Measurements from ENCODE around the gene UBE2C.
"Not testable (repeated sequence)": the region's sequence is repeated elsewhere in the genome, so short reads cannot be mapped to it uniquely, and the experiment has no call there.

The UBE2C gene

DNA sequence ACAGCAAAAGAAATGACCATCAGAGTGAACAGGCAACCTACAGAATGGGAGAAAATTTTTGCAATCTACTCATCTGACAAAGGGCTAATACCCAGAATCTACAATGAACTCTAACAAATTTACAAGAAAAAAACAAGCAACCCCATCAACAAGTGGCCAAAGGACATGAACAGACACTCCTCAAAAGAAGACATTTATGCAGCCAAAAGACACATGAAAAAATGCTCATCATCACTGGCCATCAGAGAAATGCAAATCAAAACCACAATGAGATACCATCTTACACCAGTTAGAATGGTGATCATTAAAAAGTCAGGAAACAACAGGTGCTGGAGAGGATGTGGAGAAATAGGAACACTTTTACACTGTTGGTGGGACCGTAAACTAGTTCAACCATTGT is 14.9 kb upstream of the UBE2C start:
- in situ Hi-C loops (cut with HindIII; ENCODE audit: low sequenced_read_pairs): not testable (repeated sequence)

DNA sequence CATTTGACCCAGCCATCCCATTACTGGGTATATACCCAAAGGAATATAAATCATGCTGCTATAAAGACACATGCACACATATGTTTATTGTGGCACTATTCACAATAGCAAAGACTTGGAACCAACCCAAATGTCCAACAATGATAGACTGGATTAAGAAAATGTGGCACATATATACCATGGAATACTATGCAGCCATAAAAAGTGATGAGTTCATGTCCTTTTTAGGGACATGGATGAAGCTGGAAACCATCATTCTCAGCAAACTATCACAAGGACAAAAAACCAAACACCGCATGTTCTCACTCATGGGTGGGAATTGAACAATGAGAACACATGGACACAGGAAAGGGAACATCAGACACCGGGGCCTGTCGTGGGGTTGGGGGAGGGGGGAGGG is 14.5 kb upstream of the UBE2C start:
- in situ Hi-C loops (cut with HindIII; ENCODE audit: low sequenced_read_pairs): not testable (repeated sequence)

DNA sequence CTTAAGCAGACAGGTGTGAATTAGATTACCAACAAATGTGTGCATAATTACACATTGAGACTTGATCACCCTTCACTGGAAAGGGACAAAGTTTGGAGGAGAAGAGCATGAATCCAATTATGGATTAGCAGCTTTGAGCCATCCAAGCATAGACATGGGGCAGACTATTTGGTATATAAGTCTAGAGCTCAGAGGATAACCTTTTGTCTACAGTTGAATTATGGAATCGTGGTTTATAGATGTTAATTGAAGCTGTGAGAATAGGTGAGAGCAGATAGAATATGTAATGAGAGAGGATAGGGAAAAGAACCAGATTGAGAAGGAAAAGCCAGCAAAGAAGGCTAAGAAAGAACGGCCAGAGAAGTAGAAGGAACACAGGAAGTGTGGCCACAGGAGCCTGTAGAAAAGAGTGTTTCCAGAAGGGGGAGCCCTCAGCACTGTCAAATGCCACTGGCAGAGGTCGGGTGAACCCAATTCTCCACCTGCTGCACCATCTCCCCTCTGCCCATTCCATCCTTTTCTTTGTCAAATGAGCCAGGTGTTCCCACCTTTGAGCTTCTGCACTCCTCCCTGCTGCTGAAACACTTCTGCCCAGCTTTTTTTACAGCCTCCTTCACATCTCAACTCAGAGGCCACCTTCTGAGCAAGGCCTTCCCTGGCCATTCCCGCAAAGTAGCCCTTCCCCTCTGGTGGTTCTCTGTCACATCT is 13.4 kb upstream of the UBE2C start:
- in situ Hi-C loops (cut with HindIII; ENCODE audit: low sequenced_read_pairs): no loop called here

DNA sequence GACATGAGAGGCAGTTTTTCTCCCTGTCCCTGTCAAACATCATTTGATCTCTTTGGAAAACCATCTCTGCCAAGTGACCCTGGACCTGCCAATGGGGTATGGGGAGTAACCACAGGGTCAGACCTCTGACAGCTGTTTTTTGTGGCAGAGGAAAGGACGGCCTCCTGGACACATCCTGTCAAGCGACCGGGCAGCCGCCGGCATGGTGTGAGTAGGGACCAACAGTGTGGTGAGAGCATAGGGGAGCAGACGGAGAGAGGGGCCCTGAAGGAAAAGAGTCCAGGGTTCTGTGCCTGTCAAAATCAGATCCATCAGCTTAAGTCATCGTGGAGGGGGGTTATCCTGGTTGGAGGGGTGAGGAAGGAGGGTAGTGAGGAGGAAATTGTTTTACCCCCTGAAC is 10.6 kb upstream of the UBE2C start:
- in situ Hi-C loops (cut with HindIII; ENCODE audit: low sequenced_read_pairs): loop anchor here (25.0 kb wide), 1 partner anchor 135 kb away; the partner anchor contains the start of gene PCIF1

DNA sequence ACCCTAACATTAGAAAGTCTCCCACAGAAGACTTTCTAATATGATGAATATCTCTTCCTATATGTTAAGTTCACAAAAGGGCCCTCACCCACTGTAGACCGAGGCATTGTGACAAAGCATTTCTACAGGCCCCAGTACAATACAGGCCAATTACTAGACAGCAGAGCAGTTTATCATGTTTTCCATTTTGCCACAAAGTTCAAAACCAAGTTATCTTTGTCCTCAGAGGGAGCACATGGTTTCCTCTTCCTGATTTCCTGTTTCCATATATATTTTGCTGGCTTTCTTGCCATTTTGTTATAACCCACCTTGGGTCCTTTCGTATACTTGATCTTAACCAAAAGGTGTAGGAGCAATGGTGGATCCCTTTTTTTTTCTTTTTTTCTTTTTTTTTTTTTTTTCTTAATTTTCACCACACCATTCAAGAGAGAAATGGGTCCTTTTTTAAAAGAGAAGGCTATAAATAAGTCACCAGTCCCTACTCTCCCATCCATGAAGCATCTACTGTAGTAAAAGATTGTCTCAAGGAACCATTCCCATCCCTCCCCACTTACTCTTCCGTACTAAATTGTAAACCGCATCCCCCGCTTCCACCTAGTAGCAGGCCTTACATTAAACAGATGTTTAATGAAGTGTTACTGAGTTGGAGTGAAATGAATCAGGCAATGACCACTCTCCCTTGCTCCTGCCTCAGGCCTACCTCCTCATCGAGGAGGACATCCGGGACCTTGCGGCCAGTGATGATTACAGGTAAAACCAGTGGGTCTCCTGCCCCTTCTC is 2.1 kb upstream of the UBE2C start:
- in situ Hi-C loops (cut with HindIII; ENCODE audit: low sequenced_read_pairs): loop anchor here (25.0 kb wide), 1 partner anchor 127 kb away; the partner anchor contains the start of gene PCIF1

DNA sequence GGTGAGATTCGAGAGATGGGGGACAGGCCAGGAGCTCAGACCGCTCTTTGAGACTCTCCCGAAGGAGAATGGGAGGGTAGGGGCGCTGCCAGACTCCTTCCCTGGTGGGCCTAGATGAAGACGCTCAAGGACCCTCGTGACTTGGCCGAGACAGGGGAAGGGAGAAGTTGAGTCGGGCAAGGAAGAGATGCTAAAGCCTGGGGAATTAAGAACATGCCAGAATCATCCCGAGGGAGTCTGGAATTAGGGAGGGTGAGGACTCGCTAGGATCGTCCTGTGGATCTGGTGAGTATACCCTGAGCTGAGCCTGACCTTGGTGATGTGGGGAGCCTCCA is 529 bp downstream of the UBE2C start:
- in situ Hi-C loops (cut with HindIII; ENCODE audit: low sequenced_read_pairs): loop anchor here (25.0 kb wide), 1 partner anchor 124 kb away; the partner anchor contains the start of gene PCIF1

DNA sequence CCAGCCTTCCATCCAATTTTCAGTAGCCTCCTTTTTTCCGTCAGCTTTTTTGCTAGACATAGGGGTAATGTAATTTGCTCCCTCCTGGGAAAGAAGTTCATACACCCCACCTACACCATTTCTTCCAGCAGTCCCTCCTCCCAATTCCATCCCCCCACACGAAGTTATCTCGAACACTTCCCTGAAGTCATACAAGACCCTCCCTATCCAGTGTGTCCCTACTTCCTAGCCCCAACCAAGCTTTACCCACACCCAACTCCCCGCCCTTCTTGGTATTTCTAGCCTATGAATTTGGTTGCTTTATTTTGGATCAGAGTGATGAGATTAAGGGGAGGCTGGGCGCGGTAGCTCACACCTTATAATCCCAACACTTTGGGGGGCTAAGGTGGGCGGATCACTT is 1.0 kb downstream of the UBE2C start:
- in situ Hi-C loops (cut with HindIII; ENCODE audit: low sequenced_read_pairs): loop anchor here (25.0 kb wide), 1 partner anchor 124 kb away; the partner anchor contains the start of gene PCIF1

DNA sequence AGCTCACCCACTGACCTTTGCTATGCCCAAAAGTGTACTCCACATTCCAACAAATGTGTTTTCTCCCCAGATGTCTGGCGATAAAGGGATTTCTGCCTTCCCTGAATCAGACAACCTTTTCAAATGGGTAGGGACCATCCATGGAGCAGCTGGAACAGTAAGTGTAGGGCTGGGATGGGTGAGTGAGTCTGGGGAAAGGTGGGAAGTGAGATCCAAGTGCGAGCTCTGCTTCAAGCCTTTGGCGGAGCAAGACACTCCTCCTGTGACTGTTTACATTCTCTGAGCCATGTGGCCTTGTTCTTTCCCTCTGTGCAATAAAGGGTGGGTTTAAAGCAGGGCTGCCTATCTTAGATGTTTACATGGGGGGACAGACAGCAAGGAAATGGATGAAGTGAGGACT is 1.9 kb downstream of the UBE2C start:
- in situ Hi-C loops (cut with HindIII; ENCODE audit: low sequenced_read_pairs): loop anchor here (25.0 kb wide), 1 partner anchor 123 kb away; the partner anchor contains the start of gene PCIF1

DNA sequence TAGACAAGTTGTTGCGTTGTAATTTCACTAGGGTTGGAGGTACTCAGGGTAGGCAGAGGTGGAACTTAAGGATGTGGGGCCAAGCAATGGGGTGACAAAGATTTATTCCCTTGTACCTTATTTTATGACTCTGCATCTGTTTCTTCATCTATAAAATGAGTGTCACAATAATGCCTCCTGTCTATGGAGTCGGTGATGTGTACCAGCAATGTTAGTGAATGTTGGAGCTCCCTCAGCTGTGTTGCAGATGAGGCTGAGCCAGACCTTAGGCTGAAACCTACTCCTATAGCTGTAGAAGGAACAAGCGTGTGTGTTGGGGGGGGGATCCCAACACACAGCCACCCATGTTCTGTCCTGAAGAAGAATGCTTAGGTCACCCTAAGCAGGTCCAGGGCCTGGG is 4.5 kb downstream of the UBE2C start:
- in situ Hi-C loops (cut with HindIII; ENCODE audit: low sequenced_read_pairs): loop anchor here (25.0 kb wide), 1 partner anchor 120 kb away; the partner anchor contains the start of gene PCIF1

DNA sequence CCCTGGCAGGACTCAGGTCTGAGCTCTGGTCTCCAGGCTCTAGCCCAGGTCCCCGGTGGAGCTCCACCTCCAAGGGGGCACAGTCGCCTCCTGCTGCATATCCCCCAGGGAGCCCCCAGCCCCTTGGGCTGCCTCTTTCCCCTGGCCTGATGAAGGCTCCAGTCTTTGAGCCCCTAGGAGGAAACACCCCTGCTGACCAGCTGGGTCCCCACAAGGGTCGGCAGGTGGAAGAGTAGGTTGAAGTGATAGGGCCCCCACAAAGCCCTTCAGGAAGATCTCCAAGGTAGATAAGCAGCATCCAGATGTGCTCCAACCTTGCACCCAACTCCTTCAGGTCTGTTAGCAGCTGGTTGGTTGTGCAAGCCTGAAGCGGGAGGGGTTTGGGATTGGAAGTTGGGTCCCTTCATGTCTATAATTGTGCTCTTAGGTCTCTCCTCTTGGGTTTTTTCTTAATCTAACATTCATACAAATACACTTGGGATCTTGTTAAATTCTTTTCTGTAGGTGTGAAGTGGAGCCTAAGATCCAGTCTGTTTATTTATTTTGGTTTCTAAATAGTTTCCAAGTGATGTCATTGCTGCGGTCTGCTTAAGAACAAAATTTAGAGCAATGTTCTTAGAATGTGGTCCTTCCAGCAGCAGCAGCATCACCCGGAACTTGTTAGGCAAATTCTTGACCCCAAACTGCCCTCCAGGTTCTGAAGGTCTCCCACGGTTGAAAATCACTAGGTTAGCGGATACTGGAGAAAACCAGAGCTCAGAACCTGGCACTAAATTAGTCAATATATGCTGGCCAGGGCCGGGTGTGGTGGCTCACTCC is 5.1 kb downstream of the UBE2C start:
- in situ Hi-C loops (cut with HindIII; ENCODE audit: low sequenced_read_pairs): loop anchor here (25.0 kb wide), 1 partner anchor 120 kb away; the partner anchor contains the start of gene PCIF1

DNA sequence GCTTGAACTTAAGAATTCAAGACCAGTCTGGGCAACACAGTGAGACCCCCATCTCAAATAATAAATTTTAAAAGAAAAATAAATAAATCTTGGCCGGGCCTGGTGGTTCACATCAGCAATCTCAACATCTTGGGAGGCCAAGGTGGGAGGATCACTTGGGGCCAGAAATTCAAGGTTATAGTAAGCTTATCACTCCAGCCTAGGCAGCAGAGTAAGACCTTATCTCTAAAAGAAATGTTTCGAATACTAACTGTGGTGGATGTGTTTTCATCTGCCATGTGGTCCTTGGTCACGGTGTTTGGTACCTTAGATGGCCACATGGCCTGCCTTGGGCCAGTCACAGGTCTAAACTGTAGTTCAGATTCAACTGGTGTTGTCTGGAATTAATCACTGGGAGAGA is 5.8 kb downstream of the UBE2C start:
- in situ Hi-C loops (cut with HindIII; ENCODE audit: low sequenced_read_pairs): loop anchor here (25.0 kb wide), 1 partner anchor 119 kb away; the partner anchor contains the start of gene PCIF1

DNA sequence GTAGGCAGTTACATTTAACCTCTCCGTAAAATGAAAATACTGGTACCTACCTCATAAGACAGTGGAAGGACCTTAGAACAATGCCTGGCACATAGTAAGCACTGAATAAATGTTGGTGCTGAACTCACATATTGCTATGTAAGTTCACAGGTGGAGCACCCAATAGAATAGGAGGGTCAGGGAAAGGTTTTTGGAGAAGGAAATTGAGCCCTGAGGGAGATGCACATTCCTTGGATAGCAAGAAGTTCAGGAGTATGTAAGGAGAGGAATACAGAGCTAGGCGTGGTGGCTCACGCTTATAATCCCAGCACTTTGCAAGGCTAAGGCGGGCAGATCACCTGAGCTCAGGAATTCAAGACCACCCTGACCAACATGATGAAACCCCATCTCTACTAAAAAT is 7.0 kb downstream of the UBE2C start:
- in situ Hi-C loops (cut with HindIII; ENCODE audit: low sequenced_read_pairs): loop anchor here (25.0 kb wide), 1 partner anchor 118 kb away; the partner anchor contains the start of gene PCIF1

DNA sequence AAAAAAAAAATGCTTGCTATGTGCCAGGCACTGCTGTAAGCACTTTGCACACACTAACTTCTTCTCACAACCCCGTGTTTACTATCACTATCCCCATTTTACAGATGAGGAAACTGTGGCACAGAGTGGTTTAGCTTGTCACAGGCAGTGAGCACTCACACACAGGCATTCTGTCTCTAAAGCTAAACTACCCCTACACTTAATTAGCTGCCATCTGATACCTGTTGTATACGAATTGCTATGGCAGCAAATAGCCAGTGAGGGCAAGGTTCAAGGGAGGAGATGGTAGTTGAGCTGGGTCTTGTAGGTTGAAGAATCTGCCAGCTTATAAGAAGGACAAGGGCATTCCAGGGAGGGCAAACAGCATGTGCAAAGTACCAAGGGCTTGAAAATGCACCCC is 9.5 kb downstream of the UBE2C start:
- in situ Hi-C loops (cut with HindIII; ENCODE audit: low sequenced_read_pairs): loop anchor here (25.0 kb wide), 1 partner anchor 115 kb away; the partner anchor contains the start of gene PCIF1

DNA sequence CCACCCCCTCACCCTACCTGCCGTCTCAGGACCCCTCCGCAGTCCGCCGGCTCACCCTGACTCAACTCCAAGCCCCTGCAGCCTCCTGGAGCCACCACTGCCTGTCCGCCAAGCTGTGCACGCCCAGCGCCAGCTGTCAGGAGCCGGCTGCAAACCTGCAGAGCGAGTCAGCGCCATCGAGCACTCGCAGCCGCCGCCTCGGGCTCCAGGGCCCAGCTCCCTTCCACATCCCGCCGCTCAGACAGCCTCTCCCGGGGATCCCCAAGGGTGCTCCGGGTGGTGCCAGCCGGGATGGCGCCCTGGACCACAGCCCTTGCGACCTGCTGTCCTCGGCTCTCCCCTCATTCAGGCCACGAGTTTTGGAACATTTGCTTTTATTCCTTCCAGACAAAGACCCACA is 10.4 kb downstream of the UBE2C start:
- in situ Hi-C loops (cut with HindIII; ENCODE audit: low sequenced_read_pairs): loop anchor here (25.0 kb wide), 1 partner anchor 114 kb away; the partner anchor contains the start of gene PCIF1

DNA sequence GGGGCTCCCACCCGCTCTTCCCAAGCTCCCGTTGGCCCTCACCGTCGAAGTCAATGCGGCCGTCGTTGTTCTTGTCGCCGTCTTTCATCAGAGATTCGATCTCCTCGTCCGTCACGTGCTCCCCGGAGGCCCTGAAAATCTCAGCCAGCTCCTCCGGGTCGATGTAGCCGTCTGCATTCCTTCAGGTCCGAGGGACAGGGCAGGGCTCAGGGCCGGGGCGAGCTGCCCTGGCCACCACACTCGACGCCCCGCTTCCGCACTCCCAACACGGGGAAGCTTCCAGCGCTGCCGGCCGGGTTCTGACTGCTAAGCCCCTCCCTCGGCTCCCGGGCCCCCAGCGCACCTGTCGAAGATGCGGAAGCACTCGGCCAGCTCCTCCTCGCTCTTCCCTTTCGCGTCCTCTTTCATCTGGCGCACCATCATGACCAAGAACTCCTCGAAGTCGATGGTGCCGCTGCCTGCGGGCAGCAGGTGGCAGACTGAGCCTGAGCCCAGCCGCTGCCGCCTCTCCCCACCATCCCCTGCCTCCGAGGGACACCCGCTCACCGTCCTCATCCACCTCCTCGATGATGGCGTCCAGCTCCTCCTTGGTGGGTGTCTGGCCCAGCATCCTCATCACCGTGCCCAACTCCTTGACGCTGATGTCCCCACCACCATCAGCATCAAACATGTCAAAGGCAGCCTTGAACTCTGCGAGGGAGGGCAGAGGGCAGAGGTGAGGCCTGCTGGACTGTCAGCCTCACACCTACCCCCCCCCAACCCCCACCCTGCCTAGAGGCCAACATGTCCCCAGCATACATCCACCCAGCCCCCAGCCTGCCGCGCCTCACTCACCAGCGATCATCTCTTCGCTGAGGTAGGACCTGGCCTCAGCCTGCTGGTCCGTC is 11.7 kb downstream of the UBE2C start:
- in situ Hi-C loops (cut with HindIII; ENCODE audit: low sequenced_read_pairs): loop anchor here (25.0 kb wide), 1 partner anchor 113 kb away; the partner anchor contains the start of gene PCIF1

DNA sequence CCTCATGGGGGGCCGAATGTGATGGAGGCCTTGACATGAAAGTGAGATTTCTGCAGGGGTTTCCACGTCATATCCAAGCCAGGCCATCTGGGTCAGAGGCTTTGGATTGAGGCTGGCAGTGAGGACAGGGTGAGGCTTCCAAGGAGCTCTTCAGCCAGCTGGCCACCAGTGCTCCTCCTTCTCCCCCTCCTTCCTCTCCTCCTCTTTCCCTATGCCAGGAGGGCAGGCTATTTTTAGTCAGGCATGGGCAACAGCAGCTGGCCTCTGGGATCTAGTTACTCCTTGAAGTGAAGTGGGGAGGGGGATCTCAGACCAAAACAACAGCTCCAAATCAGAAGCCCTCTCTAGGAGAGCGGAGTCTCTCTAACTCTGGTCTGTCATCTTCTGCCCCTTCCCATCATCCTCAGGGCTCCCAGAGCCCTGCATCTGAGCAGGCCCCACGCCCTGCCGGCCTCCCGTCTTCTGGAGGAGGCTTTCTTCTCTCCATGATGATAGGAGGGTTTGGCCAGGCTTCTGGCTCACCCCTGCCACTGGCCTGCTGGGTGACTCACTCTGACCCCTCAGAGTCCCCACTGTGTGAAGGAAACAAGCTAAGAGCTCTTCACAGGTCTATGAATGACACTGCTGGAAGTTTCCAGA is 14.1 kb downstream of the UBE2C start:
- in situ Hi-C loops (cut with HindIII; ENCODE audit: low sequenced_read_pairs): no loop called here

DNA sequence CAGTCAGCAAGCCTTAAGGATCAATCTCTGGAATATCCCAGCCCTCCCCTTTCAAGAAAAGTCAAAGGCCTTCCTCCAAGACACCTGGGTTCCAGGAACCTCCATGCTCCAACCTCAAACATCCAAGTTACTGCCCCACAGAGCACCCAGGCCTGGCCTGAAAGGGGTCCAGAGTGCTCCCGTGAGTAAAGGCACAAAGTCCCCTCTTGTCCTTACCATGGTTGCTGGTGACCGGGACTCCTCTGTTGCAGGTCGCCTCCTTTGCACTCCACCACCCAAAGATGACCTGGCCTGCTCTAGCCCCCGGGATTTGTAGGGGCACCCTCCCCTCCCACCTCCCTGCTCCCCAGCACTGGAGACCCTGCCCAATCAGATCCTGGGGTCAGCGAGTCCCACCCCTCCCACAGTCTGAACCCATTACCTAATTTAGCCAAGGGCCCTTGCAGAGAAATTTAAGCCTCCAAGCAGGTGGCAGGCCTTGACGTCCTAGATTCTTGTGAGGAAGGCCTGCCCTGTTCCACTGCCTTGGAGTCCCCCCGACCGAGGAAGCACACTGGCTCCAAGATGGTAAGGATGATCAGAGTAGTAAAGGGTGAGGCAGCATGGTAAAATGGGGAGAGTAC is 14.7 kb downstream of the UBE2C start, which contains the start of gene TNNC2:
TSS of gene TNNC2 (minus strand) at position 283 of the 623 bp plus-strand sequence. CDS start at position 219, 64 bp downstream.
- in situ Hi-C loops (cut with HindIII; ENCODE audit: low sequenced_read_pairs): no loop called here

DNA sequence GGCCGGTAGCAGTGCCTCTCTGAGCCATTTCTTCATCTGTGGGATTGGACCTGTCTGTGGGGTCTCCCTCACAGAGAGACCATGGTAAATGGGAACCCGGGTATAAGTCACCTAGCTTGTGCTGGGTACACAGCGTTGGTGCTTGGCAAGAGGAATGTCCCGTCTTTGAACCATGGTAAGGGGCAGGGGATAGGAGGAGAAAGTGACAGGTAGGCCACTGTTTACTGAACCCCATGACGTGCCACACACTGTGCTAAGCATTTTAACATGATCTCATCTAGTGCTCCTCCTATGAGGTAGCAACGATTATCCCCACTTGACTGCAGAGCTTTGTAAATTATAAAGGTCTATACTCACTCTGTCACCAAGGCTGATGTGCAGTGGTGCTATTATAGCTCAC is 15.3 kb downstream of the UBE2C start:
- in situ Hi-C loops (cut with HindIII; ENCODE audit: low sequenced_read_pairs): no loop called here

DNA sequence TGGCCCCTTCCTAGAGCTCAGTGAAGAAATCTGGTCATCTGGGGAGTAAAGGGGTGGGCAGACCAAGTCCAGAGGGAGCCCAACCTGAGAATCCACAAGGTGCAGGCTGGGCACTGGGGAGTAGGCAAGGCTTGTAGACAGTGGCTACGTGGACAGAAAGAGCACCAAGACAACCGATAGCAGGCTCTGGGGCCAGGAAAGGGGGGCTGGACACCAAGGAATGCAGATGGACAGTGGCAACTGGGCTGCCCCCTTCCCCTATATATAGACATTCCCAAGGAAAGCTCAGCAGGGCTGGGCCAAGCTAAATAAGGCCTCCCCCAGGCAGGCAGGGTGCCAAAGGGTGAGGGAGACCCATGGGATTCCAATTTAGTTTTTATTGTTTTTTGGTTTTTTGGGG is 16.1 kb downstream of the UBE2C start:
- in situ Hi-C loops (cut with HindIII; ENCODE audit: low sequenced_read_pairs): no loop called here

Data from DLD1 (cell line).